ENCODE data around the gene CSNK2A1.
A peak's percentile ranks its signal among the peaks of the same experiment; 100 is the strongest.

The CSNK2A1 gene

DNA sequence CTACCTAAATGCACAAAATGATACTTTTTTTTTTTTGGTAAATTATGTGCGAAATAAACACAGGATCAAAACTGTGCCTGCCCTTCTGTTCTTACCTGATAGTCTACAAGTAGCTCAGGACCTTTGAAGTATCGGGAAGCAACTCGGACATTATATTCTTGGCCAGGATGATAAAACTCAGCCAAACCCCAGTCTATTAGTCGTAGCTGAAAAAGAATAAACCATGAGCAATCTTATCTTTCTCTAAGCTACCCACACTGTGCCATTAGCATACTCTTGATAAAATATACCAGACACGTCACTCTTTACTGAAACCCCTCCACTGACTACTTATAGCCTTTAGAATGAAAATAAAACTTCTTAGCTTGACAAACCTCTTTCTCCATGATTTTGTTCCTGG lies 51.4 kb downstream of the CSNK2A1 start:
- TF ChIP-seq, protein P1, sequence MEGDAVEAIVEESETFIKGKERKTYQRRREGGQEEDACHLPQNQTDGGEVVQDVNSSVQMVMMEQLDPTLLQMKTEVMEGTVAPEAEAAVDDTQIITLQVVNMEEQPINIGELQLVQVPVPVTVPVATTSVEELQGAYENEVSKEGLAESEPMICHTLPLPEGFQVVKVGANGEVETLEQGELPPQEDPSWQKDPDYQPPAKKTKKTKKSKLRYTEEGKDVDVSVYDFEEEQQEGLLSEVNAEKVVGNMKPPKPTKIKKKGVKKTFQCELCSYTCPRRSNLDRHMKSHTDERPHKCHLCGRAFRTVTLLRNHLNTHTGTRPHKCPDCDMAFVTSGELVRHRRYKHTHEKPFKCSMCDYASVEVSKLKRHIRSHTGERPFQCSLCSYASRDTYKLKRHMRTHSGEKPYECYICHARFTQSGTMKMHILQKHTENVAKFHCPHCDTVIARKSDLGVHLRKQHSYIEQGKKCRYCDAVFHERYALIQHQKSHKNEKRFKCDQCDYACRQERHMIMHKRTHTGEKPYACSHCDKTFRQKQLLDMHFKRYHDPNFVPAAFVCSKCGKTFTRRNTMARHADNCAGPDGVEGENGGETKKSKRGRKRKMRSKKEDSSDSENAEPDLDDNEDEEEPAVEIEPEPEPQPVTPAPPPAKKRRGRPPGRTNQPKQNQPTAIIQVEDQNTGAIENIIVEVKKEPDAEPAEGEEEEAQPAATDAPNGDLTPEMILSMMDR (IDR thresholded peaks at IDR 0.05; ENCODE audit: insufficient read depth, low read depth, low read length, missing control alignments), result no peak
- DNase-seq (ENCODE audit: low read depth), result no peak
- no peak overlapping the region for H3K4me3 ChIP-seq (ENCODE audit: low read length)

DNA sequence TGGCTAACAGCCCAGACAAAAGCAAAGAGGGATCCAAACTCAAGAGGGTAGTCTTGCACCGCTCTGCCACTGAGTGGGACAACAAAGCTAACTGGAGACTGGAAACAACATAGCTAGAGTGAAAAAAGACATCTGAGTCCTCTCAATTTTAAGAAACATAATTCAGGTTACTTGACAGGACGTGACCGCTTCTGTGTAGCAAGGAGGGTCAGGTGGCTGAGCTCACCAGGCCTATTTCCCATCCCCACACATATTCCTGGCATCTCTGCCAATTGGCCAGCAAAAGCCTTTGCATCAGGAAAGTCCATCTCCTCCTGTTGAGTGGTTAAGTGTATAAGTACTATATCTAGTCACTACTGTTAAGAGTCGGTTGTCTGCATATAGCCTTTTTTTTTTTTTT lies 55.9 kb downstream of the CSNK2A1 start:
- no peak for DNase-seq (ENCODE audit: low read depth)
- TF ChIP-seq, protein P1 (IDR thresholded peaks at IDR 0.05; ENCODE audit: insufficient read depth, low read depth, low read length, missing control alignments), result no peak
- H3K4me3 ChIP-seq (ENCODE audit: low read length), result no peak overlapping the region

DNA sequence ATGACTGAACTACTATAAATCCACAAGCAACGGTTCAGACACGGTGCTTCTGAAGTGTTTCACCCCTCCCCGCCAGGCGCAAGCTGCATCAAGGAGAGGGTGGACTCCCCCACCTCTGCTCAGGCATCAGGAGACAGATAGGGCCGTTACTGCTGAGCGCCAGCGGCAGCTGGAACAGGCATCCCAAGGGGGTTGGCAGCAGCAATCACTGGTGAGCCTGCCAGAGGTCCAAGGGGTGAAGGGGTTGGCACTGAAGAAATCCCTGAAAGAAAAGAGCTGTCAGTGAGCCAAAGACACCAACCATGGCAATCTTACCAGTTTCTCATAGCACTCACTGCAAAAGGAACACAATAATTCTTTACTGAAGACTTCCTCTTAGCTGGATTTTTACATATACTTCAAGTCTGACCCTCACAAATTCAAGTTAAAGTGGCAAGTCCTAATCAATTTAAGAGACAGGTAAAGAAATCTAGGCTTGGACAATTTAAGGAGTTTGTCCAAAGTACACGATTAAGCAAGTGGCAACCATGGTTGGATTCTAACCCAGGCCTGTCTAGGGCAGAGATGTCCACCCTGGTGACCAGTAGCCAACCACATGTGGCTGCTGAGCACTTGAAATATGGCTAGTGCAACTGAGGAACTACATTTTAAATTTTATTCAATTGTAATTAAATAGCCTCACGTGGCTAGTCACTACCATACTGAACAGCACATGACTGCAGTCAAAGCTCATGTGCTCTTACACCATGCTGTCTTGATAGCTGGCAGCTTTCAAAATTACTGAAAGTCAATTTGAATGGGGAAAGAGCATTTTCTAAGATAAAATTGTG lies 59.6 kb downstream of the CSNK2A1 start:
- no peak for DNase-seq (ENCODE audit: low read depth)
- TF ChIP-seq, protein P1 (IDR thresholded peaks at IDR 0.05; ENCODE audit: insufficient read depth, low read depth, low read length, missing control alignments), result no peak
- H3K4me3 ChIP-seq (ENCODE audit: low read length), result no peak overlapping the region

DNA sequence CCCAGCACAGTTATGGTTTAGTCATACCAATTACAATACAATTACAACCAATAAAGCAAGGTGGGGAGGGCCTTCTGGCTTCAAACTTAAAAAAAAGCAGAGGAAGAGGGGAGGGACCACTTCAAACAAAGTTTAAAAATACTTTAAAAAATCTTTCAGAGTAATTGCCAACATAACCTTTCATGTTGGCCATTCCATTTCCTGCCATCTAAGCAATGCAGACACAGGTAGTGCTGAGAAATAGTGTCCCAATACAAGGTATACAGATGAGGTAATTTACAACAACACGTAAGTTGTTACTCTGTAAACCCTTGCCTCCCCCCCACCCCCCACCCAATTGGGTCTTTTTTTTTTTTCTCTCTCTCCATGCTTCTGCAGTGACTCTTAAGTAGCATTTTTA lies 62.4 kb downstream of the CSNK2A1 start:
- no peak overlapping the region for H3K4me3 ChIP-seq (ENCODE audit: low read length)
- no peak for DNase-seq (ENCODE audit: low read depth)

DNA sequence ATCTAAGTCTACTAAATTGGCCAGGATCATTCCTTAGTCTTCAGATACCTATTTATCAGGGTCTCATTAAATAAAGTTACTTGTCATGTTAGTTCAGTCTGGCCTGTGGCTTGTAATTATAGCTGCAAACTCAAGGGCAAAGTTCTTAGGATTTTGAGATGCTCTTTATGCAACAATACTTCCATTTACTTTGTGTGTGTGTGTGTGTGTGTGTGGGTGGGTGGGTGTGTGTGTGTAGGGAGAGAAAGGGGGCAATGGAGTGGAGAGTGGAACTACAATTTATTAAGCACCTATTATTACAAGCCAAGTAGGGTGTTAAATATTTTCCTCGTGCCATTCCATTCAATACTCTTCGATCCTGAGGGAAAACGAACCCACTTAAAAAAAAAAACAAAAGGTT lies 63.5 kb downstream of the CSNK2A1 start:
- TF ChIP-seq, protein P1 (IDR thresholded peaks at IDR 0.05; ENCODE audit: insufficient read depth, low read depth, low read length, missing control alignments), result no peak
- no peak for DNase-seq (ENCODE audit: low read depth)
- H3K4me3 ChIP-seq (ENCODE audit: low read length), result no peak overlapping the region

More for the DNA sequence above, 62.4 kb downstream of the CSNK2A1 start:
- TF ChIP-seq, protein P1 (IDR thresholded peaks at IDR 0.05; ENCODE audit: insufficient read depth, low read depth, low read length, missing control alignments), result no peak

DNA sequence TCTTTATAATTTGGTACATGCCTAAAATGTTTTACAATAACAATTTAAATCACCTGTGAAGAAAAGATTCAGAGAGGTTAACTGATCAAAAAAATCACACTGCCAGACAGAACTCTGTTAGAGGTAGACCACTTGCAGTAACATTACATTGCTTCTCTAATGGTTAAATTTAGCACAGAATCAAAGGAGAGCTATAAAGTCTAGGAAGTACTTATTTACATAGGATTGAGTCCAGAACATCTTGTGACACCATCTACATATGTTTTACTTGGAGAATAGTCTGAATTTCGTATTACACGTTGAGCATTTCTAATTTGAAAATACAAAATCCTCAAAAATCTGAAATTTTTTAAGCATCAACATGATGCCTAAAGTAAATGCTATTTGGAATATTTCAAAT lies 64.1 kb downstream of the CSNK2A1 start:
- no peak overlapping the region for H3K4me3 ChIP-seq (ENCODE audit: low read length)
- TF ChIP-seq, protein P1 (IDR thresholded peaks at IDR 0.05; ENCODE audit: insufficient read depth, low read depth, low read length, missing control alignments), result no peak
- no peak for DNase-seq (ENCODE audit: low read depth)

DNA sequence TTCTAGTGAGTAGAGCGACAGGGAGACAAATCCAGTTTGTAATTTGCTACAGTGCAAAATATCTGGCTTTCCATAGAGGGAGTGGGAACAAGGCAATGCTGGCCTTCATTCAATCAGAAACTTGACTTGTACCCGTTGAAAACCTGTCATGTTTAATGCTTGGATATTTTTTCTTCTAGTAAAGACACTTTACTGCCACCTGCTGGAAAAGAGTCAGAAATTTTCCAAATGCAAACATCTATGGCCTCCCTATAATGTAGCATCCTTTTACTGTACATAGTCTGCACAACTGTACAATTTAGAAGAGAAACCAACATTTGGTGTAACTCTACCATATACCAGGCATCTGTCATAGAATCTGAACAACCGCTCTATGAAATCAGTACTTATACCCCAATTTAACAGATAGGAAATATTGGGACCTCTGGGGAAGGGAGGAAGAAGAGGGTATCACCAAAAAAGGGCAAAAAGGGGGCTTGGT lies 64.6 kb downstream of the CSNK2A1 start:
- TF ChIP-seq, protein P1 (IDR thresholded peaks at IDR 0.05; ENCODE audit: insufficient read depth, low read depth, low read length, missing control alignments), result peak; percentile 58
- H3K4me3 ChIP-seq (ENCODE audit: low read length), result no peak overlapping the region
- DNase-seq (ENCODE audit: low read depth), result peak; percentile 74

Data from epithelial cell of esophagus (primary cell).